Epithelial cell of umbilical artery (primary cell): ENCODE measurements around the gene HOXD8. TPM values are rescaled to one million over a fixed set of nuclear protein-coding genes. Genes with fewer than 3 reads are reported as not detected.

Source experiments
- total RNA-seq: library from RNA; depleted of rRNA; stranded (reverse); fragments of >200 nt; gene quantifications from 2 replicates; pipeline ENCODE4 v1.2.3, GENCODE V29; 2014

The HOXD8 gene
- total RNA-seq: 6.2 and 7.8 TPM in 2 replicates

GRCh38 chr2:176128982-176129796 lies at the start of gene HOXD8:
TSS of gene HOXD8 (plus strand) at chr2:176129705. CDS start at chr2:176130367, 662 bp downstream.

GRCh38 chr2:176083796-176084261 lies 45.7 kb upstream of the HOXD8 start, which contains the start of gene EVX2:
TSS of gene EVX2 (minus strand) at chr2:176083962. CDS start at chr2:176083776, 186 bp downstream.

GRCh38 chr2:176092270-176093144 lies 37.0 kb upstream of the HOXD8 start, which contains the start of gene HOXD13:
TSS of gene HOXD13 (plus strand) at chr2:176092721. CDS start at chr2:176092891, 170 bp downstream.

GRCh38 chr2:176099728-176100546 lies 29.6 kb upstream of the HOXD8 start, which contains the start of gene HOXD12:
TSS of gene HOXD12 (plus strand) at chr2:176099795. CDS start at chr2:176099802, 7 bp downstream.

GRCh38 chr2:176106581-176107539 lies 22.6 kb upstream of the HOXD8 start, which contains the start of gene HOXD11:
TSS of gene HOXD11 (plus strand) at chr2:176107280. CDS start at chr2:176107356, 76 bp downstream.

GRCh38 chr2:176115883-176116813 lies 13.4 kb upstream of the HOXD8 start, which contains the start of gene HOXD10:
TSS of gene HOXD10 (plus strand) at chr2:176116778. CDS start at chr2:176116834, 56 bp downstream.

GRCh38 chr2:176122683-176123410 lies 6.7 kb upstream of the HOXD8 start, which contains the start of gene HOXD9:
TSS of gene HOXD9 (plus strand) at chr2:176122719. CDS start at chr2:176122769, 50 bp downstream.

GRCh38 chr2:176151442-176152287 lies 22.2 kb downstream of the HOXD8 start, which contains the start of gene HOXD4:
TSS of gene HOXD4 (plus strand) at chr2:176151550. CDS start at chr2:176151634, 84 bp downstream.

GRCh38 chr2:176156807-176157498 lies 27.4 kb downstream of the HOXD8 start, which contains the start of gene HOXD3:
TSS of gene HOXD3 (plus strand) at chr2:176157307. CDS start at chr2:176169115, 11,808 bp downstream.

Other genes starting within 250 kb of the HOXD8 start
- gene LNPK, start 127.4 kb upstream of the HOXD8 start, total RNA-seq: 5.8 and 10.5 TPM in 2 replicates
- not detected in 2 replicates for gene EVX2, start 45.7 kb upstream of the HOXD8 start, total RNA-seq
- gene HOXD13, start 37.0 kb upstream of the HOXD8 start, total RNA-seq: under 0.01 TPM in 1 of 2 replicates, not detected in the other
- not detected in 2 replicates for gene HOXD12, start 29.9 kb upstream of the HOXD8 start, total RNA-seq
- not detected in 2 replicates for gene HOXD11, start 22.4 kb upstream of the HOXD8 start, total RNA-seq
- under 0.01 and 0.15 TPM in 2 replicates for gene HOXD10, start 12.9 kb upstream of the HOXD8 start, total RNA-seq
- 1.3 and 1.4 TPM in 2 replicates for gene HOXD9, start 7.0 kb upstream of the HOXD8 start, total RNA-seq
- 0.65 and 3.5 TPM in 2 replicates for gene HOXD4, start 21.8 kb downstream of the HOXD8 start, total RNA-seq
- 4.2 and 5.9 TPM in 2 replicates for gene HOXD3, start 27.6 kb downstream of the HOXD8 start, total RNA-seq
- 4.3 and 7.8 TPM in 2 replicates for gene HOXD1, start 59.0 kb downstream of the HOXD8 start, total RNA-seq
- gene MTX2, start 139.7 kb downstream of the HOXD8 start, total RNA-seq: 33.7 and 38.3 TPM in 2 replicates